ENCODE measurements around the gene DTX3. TPM values are rescaled to one million over a fixed set of nuclear protein-coding genes. Genes with fewer than 3 reads are reported as not detected.
"Not testable (repeated sequence)": the region's sequence is repeated elsewhere in the genome, so short reads cannot be mapped to it uniquely, and the experiment has no call there.

Gene DTX3
- total and polyA plus RNA-seq, 4 experiments from 2014 or later: 4.2 to 37.1 (median 20.0) TPM

DNA sequence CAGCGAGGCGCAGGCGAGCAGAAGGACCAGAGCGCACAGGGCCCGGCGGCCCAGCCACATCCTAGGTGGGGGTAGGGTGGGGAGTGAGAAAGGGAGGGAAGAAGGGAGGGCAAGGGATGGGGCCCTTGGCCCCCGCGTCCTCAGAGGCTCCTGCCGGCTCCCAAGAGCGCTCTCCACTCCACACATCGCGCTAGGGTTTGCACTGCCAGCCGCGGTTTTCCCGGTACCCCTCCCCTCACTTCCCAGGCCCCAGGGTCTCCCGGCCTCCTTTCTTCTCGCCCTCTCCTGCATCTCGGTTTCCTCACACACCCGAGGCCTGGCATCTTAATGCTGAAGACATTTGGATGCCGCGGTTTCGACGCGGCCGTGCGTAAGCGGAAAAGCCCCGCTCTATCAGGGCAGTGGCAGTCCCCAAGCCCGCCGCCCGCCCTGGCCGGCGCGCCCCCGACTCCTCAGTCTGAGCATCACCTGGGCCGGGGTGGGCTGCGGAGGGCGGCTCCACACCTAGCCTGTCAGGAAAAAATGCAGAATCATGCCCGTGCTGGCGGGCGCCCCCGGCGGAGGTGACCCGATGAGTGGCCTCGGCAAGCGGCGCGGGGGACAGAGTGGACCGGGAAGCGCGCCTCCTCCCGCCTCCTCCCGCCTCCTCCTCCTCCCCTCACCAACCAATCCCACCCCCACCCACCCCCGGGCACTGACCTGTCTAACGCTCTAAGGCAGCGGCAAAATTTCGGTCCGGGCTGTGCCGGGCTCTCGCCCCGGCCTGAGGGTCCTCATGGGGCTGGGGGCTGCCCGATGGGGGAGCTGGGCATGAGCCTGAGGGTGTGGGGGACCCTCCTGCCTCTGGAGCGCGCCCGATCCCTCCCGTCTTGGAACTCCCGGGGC lies 27.7 kb downstream of the DTX3 start:
- POLR2A ChIA-PET (ENCODE audit: partially characterized antibody): interaction anchor here (0.7 to 1.6 kb wide), 3 partner anchors 13 to 173 kb away, joined by 3 to 9 read pairs (median 5); partner anchors contain the start of gene GLI1
- Mint-ChIP-seq H3K36me3 (no peaks in the 10 kb centered on the region), H3K27me3 (peaks cover 35 to 48% of the 10 kb centered on the region in 2 donors), H3K27ac (no peak overlapping the region), H3K9me3 (no peaks in the 10 kb centered on the region), H3K4me3 (peak overlapping the region; percentile 27 to 85 (median 65)), H3K4me1 (peaks cover 7 to 13% (median 9%) of the 10 kb centered on the region in 4 donors)
- peak in 1 of 5 donors; percentile 22 for DNase-seq
- Histone ChIP-seq H3K36me3 (ENCODE audit: insufficient read depth, low read length) (no peaks in the 10 kb centered on the region), H3K27ac (ENCODE audit: low read depth, low read length) (no peak overlapping the region), H3K27me3 (ENCODE audit: insufficient read depth, low read length) (peaks cover 28% of the 10 kb centered on the region), H3K4me1 (ENCODE audit: insufficient read depth, low read length) (peaks cover 18% of the 10 kb centered on the region), H3K9me3 (ENCODE audit: control insufficient read depth in 1 of 2, low read length in 2 of 2) (no peaks in the 10 kb centered on the region), H3K4me3 (ENCODE audit: low read length in 2 of 2) (peak overlapping the region in 1 of 2 donors; percentile 45)
- intact Hi-C loops (cut with micrococcal nuclease): no loop called here
- CTCF ChIA-PET (ENCODE audit: partially characterized antibody): interaction anchor here (1.0 to 10.7 kb wide), 15 partner anchors 8 to 176 kb away, joined by 3 to 124 read pairs (median 5); partner anchors contain the start of gene ARHGEF25

- DNase-seq: peak in 4 of 5 donors; percentile 57 to 70 (median 61)
- peak within 1 kb of the TSS; percentile 31 to 85 (median 74) for H3K4me3 Mint-ChIP-seq
- no peaks in the 10 kb centered on the region for H3K9me3 Mint-ChIP-seq
- H3K4me1 Mint-ChIP-seq: peaks cover 7 to 13% (median 9%) of the 10 kb centered on the region in 4 donors
- Histone ChIP-seq H3K4me3 (ENCODE audit: low read length in 2 of 2) (peak within 1 kb of the TSS in 1 of 2 donors; percentile 45), H3K4me1 (ENCODE audit: insufficient read depth, low read length) (peaks cover 11% of the 10 kb centered on the region), H3K36me3 (ENCODE audit: insufficient read depth, low read length) (no peaks in the 10 kb centered on the region), H3K27me3 (ENCODE audit: insufficient read depth, low read length) (peaks cover 22% of the 10 kb centered on the region), H3K27ac (ENCODE audit: low read depth, low read length) (no peak within 1 kb of the TSS), H3K9me3 (ENCODE audit: control insufficient read depth in 1 of 2, low read length in 2 of 2) (no peaks in the 10 kb centered on the region)
- intact Hi-C loops (cut with micrococcal nuclease): loop anchor here (1.0 kb wide), 4 partner anchors 50 to 174 kb away; partner anchors contain the start of gene GLI1
- peaks cover 31 to 44% of the 10 kb centered on the region in 2 donors for H3K27me3 Mint-ChIP-seq
- ChIA-PET POLR2A (ENCODE audit: partially characterized antibody) (interaction anchor here (0.7 to 1.6 kb wide), 3 partner anchors 13 to 174 kb away, joined by 3 to 9 read pairs (median 5); partner anchors contain the start of gene GLI1), CTCF (ENCODE audit: partially characterized antibody) (interaction anchor here (0.6 to 10.7 kb wide), 17 partner anchors 9 to 177 kb away, joined by 3 to 124 read pairs (median 4); partner anchors contain the start of gene ARHGEF25)
- no peaks in the 10 kb centered on the region for H3K36me3 Mint-ChIP-seq
- peak within 1 kb of the TSS in 1 of 7 donors; percentile 17 for H3K27ac Mint-ChIP-seq
Measured at GRCh38 chr12:57632958-57633840, 28.6 kb downstream of the DTX3 start, which contains the start of gene B4GALNT1. TSS of gene B4GALNT1 (minus strand) at chr12:57633201. CDS start at chr12:57632132, 1,069 bp downstream.

DNA sequence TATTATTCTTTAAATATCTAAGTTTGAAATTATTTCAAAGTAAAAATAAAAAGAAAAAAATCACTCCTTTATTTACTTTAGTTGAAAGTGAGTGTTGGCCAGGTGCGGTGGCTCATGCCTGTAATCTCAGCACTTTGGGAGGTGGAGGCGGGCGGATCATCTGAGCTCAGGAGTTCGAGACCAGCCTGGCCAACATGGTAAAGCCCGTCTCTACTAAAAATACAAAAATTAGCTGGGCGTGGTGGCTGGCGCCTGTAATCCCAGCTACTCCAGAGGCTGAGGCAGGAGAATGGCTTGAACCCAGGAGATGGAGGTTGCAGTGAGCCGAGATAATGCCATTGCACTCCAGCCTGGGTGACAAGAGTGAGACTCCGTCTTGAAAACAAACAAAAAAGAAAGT lies 32.1 kb downstream of the DTX3 start:
- CTCF ChIA-PET (ENCODE audit: partially characterized antibody): interaction anchor here (1.3 kb wide), 2 partner anchors 53 to 178 kb away, joined by 4 read pairs; no protein-coding TSS in a partner anchor
- H3K9me3 Mint-ChIP-seq; H3K4me3 ChIP-seq (ENCODE audit: low read length in 2 of 2); intact Hi-C loops (cut with micrococcal nuclease); H3K36me3 ChIP-seq (ENCODE audit: insufficient read depth, low read length); DNase-seq; H3K9me3 ChIP-seq (ENCODE audit: control insufficient read depth in 1 of 2, low read length in 2 of 2); H3K4me1 Mint-ChIP-seq; H3K4me3 Mint-ChIP-seq; H3K27ac Mint-ChIP-seq; H3K27me3 ChIP-seq (ENCODE audit: insufficient read depth, low read length); H3K27ac ChIP-seq (ENCODE audit: low read depth, low read length); H3K36me3 Mint-ChIP-seq; POLR2A ChIA-PET (ENCODE audit: partially characterized antibody): not testable (repeated sequence)
- H3K27me3 Mint-ChIP-seq: peaks cover 20 to 28% of the 10 kb centered on the region in 2 donors
- peaks cover 10% of the 10 kb centered on the region for H3K4me1 ChIP-seq (ENCODE audit: insufficient read depth, low read length)

DNA sequence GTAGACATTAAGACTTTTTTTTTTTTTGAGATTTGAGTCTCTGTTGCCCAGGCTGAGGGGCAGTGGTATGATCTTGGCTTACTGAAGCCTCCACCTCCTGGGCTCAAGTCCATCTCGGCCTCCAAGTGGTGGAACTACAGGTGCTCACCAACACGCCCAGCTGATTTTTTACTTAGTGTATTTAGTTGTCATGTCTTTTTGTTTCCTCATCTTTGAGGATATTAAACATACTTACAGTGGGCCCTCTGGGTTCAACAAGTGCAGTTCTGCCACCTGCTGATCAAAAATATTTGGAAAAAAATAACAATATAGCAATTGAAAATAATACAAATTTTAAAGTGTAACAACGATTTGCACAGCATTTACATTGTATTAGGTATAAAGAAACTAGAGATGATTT lies 32.7 kb downstream of the DTX3 start:
- Histone ChIP-seq H3K27me3 (ENCODE audit: insufficient read depth, low read length) (no peaks in the 10 kb centered on the region), H3K4me3 (ENCODE audit: low read length in 2 of 2) (no peak overlapping the region), H3K4me1 (ENCODE audit: insufficient read depth, low read length) (peaks cover 4% of the 10 kb centered on the region), H3K9me3 (ENCODE audit: control insufficient read depth in 1 of 2, low read length in 2 of 2) (no peaks in the 10 kb centered on the region), H3K36me3 (ENCODE audit: insufficient read depth, low read length) (no peaks in the 10 kb centered on the region), H3K27ac (ENCODE audit: low read depth, low read length) (no peak overlapping the region)
- H3K27me3 Mint-ChIP-seq: peaks cover 19 to 26% of the 10 kb centered on the region in 2 donors
- H3K27ac Mint-ChIP-seq: no peak overlapping the region
- no peak overlapping the region for H3K4me3 Mint-ChIP-seq
- ChIA-PET CTCF (ENCODE audit: partially characterized antibody) (interaction anchor here (1.3 to 1.9 kb wide), 6 partner anchors 9 to 268 kb away, joined by 3 to 7 read pairs (median 4); no protein-coding TSS in a partner anchor), POLR2A (ENCODE audit: partially characterized antibody) (no interaction called here)
- no peak for DNase-seq
- H3K4me1 Mint-ChIP-seq: peaks cover under 1 to 6% (median 6%) of the 10 kb centered on the region in 4 donors
- no peaks in the 10 kb centered on the region for H3K36me3 Mint-ChIP-seq
- intact Hi-C loops (cut with micrococcal nuclease): no loop called here
- H3K9me3 Mint-ChIP-seq: no peaks in the 10 kb centered on the region

- Histone ChIP-seq H3K4me3 (ENCODE audit: low read length in 2 of 2) (no peak overlapping the region), H3K4me1 (ENCODE audit: insufficient read depth, low read length) (peaks cover 4% of the 10 kb centered on the region), H3K36me3 (ENCODE audit: insufficient read depth, low read length) (no peaks in the 10 kb centered on the region), H3K27me3 (ENCODE audit: insufficient read depth, low read length) (no peaks in the 10 kb centered on the region), H3K9me3 (ENCODE audit: control insufficient read depth in 1 of 2, low read length in 2 of 2) (no peaks in the 10 kb centered on the region), H3K27ac (ENCODE audit: low read depth, low read length) (no peak overlapping the region)
- H3K27me3 Mint-ChIP-seq: peaks cover 19 to 25% of the 10 kb centered on the region in 2 donors
- ChIA-PET CTCF (ENCODE audit: partially characterized antibody) (interaction anchor here (1.3 to 1.9 kb wide), 6 partner anchors 10 to 267 kb away, joined by 3 to 7 read pairs (median 4); no protein-coding TSS in a partner anchor), POLR2A (ENCODE audit: partially characterized antibody) (no interaction called here)
- H3K36me3 Mint-ChIP-seq: no peaks in the 10 kb centered on the region
- no peak for DNase-seq
- no peaks in the 10 kb centered on the region for H3K9me3 Mint-ChIP-seq
- peaks cover 0 to 5% (median 5%) of the 10 kb centered on the region in 4 donors for H3K4me1 Mint-ChIP-seq
- H3K27ac Mint-ChIP-seq: peak overlapping the region in 1 of 7 donors; percentile 54
- H3K4me3 Mint-ChIP-seq: no peak overlapping the region
- intact Hi-C loops (cut with micrococcal nuclease): no loop called here
Measured at GRCh38 chr12:57638096-57638495, 33.5 kb downstream of the DTX3 start.

DNA sequence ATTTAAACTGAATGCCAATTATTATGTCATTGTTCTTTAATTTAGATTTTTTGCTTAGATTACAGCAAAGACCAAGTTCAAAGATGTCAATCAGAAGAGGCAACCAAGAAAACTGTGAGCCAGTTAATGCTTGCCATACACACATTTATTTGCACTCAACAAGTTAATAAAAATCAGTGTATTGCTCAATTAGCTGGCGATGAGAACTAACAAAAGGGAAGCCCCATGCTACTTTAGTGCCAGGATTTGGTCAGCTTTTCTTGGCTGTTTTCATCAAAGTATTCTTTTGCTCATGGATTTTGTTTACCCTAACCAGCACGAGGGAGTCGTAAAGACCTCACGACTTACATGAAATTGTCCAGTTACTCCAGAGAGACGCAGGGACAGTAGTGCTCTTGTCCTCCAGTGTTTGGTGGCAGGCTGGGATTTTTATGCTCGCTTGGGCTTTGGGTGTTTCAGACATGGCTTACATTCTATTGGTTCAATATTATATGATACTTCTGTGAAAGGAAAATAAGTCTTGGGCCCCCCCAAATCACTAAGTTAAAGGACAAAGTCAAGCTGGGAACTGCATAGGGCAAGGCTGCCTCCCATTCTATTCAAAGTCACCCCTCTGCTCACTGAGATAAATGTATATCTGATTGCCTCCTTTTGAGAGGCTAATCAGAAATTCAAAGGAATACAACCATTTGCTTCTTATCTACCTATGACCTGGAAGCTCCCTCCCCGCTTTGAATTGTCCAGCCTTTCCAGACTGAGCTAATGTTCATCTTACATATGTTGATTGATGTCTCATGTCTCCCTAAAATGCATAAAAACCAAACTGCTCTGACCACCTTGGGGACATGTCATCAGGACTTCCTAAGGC lies 35.8 kb downstream of the DTX3 start:
- ChIA-PET POLR2A (ENCODE audit: partially characterized antibody) (no interaction called here), CTCF (ENCODE audit: partially characterized antibody) (interaction anchor here (1.1 to 2.8 kb wide), 5 partner anchors 7 to 182 kb away, joined by 3 to 8 read pairs (median 4); partner anchors contain the start of gene B4GALNT1)
- H3K9me3 ChIP-seq (ENCODE audit: control insufficient read depth in 1 of 2, low read length in 2 of 2): no peaks in the 10 kb centered on the region
- H3K27ac ChIP-seq (ENCODE audit: low read depth, low read length): no peak overlapping the region
- Mint-ChIP-seq H3K27me3 (peaks cover 17% of the 10 kb centered on the region in 2 donors), H3K36me3 (no peaks in the 10 kb centered on the region), H3K9me3 (peaks cover 0 to 6% (median 3%) of the 10 kb centered on the region in 8 donors), H3K27ac (no peak overlapping the region), H3K4me3 (no peak overlapping the region), H3K4me1 (no peaks in the 10 kb centered on the region)
- DNase-seq: no peak
- no peaks in the 10 kb centered on the region for H3K27me3 ChIP-seq (ENCODE audit: insufficient read depth, low read length)
- H3K36me3 ChIP-seq (ENCODE audit: insufficient read depth, low read length): no peaks in the 10 kb centered on the region
- intact Hi-C loops (cut with micrococcal nuclease): no loop called here
- no peak overlapping the region for H3K4me3 ChIP-seq (ENCODE audit: low read length in 2 of 2)
- no peaks in the 10 kb centered on the region for H3K4me1 ChIP-seq (ENCODE audit: insufficient read depth, low read length)
